Suprapubic skin (tissue), 3 donors: ENCODE data around the gene IFNL1.

Experiments
- CTCF ChIP-seq, 2 donors: fragments of 200-600 bp in 1 of 2; fragments of 450-650 bp in 1 of 2; sonication (generic) in 1 of 2; IDR thresholded peaks; one replicate each; pipeline ENCODE4 v1.5.1; 2016 to 2019; ENCODE audit warnings: antibody characterized with exemption in 2 of 2, mild to moderate bottlenecking in 1 of 2, moderate library complexity in 1 of 2
- EP300 ChIP-seq: sonication (generic); formaldehyde crosslinking; IDR thresholded peaks from one replicate; pipeline ENCODE4 v1.6.1; 2017; ENCODE audit warnings: antibody characterized with exemption
- POLR2A ChIP-seq, 2 donors: fragments of 450-650 bp; IDR thresholded peaks; one replicate each; pipeline ENCODE4 v1.6.1; 2017; ENCODE audit warnings: antibody characterized with exemption in 2 of 2, mild to moderate bottlenecking in 2 of 2, moderate library complexity in 2 of 2

DNA sequence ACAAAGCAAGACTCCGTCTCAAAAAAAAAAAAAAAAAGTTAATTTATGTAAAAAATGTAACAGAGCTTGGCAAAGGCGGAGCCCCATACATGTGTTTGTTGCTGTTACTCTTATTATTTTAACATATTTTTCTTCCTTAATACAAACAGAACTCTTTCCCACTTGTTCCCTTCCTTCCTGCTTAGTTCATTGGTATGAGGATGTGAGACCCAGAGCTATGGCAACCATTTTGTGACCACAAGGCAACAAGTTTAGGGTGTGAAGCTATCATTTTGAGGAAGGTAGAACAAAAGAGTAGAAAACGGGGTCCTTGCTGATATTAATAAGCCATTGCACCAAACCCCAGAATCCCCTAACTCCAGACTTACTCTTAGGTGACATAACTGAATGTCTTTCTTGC, 5.4 kb downstream of the IFNL1 start:
- TF ChIP-seq CTCF (IDR thresholded peaks at IDR 0.05), result no peak
- TF ChIP-seq EP300, result no peak
- no peak for TF ChIP-seq POLR2A (IDR thresholded peaks at IDR 0.05)
